Lower leg skin (tissue), 4 donors: ENCODE data around the gene EPB41L2. TPM values are rescaled to one million over a fixed set of nuclear protein-coding genes. Genes with fewer than 3 reads are reported as not detected.

Experiments used
- DNase-seq, 2 donors: peaks; one replicate each; pipeline ENCODE4 v3.0.0-alpha.2; 2019; ENCODE audit warnings: low spot score in 2 of 2
- H3K4me3 ChIP-seq: fragments of 200-600 bp; sonication (generic); 2 replicates; pipeline ENCODE4 v1.5.1; 2017; ENCODE audit warnings: mild to moderate bottlenecking, low read depth; ENCODE audit not compliant: poor library complexity, severe bottlenecking
- CTCF ChIP-seq, 3 donors: fragments of 450-650 bp; IDR thresholded peaks; one replicate each; pipeline ENCODE4 v1.5.1; 2016; ENCODE audit warnings: antibody characterized with exemption in 3 of 3, mild to moderate bottlenecking in 3 of 3, moderate library complexity in 2 of 3
- POLR2A ChIP-seq, 2 donors: fragments of 450-650 bp; IDR thresholded peaks; one replicate each; pipeline ENCODE4 v1.6.1; 2016 to 2017; ENCODE audit warnings: antibody characterized with exemption in 2 of 2, mild to moderate bottlenecking in 1 of 2, moderate library complexity in 1 of 2
- WGBS, 2 donors: methylation state at CpG; one replicate each; pipeline ENCODE4 v1.1.5; 2018; 5-methylcytosine and 5-hydroxymethylcytosine counted together
- intact Hi-C: fragments of 100-400 bp; cut with DNase I; formaldehyde crosslinking; loops from one replicate; pipeline ENCODE4 v1.15.0; 2023; ENCODE audit warnings: low total_unique reads
- total RNA-seq, 4 donors: library from RNA; depleted of rRNA; stranded (reverse); fragments of >200 nt; gene quantifications; one replicate each; pipeline ENCODE4 v1.1.0, GENCODE V29; 2016

Gene EPB41L2
- total RNA-seq, 4 donors from 2014 or later = 8.6 to 19.4 (median 13.8) TPM

- DNase-seq = no peak
- no peak for TF ChIP-seq CTCF (IDR thresholded peaks at IDR 0.05)
- no peak for TF ChIP-seq POLR2A (IDR thresholded peaks at IDR 0.05)
- H3K4me3 ChIP-seq = no peak overlapping the region
- intact Hi-C loops = no loop called here
- 93% methylated on average over 5 of the region's 5 CpGs for WGBS, 2 donors
Observed at GRCh38 chr6:130831607-130832006, 231.4 kb downstream of the EPB41L2 start.

GRCh38 chr6:130829333-130829910 is 233.6 kb downstream of the EPB41L2 start:
- WGBS, 2 donors = 82% methylated on average over 4 of the region's 4 CpGs
- TF ChIP-seq POLR2A (IDR thresholded peaks at IDR 0.05) (no peak), CTCF (IDR thresholded peaks at IDR 0.05) (no peak)
- H3K4me3 ChIP-seq = no peak overlapping the region
- DNase-seq = no peak
- intact Hi-C loops = no loop called here

GRCh38 chr6:130827247-130828149 is 235.5 kb downstream of the EPB41L2 start, which contains the start of gene SMLR1:
SMLR1 (plus strand) TSS chr6:130827406; CDS start chr6:130827414, 8 bp downstream.
- WGBS, 2 donors = 80 to 88% methylated on average over 11 of the region's 11 CpGs
- DNase-seq = no peak
- intact Hi-C loops = no loop called here
- no peak for TF ChIP-seq CTCF (IDR thresholded peaks at IDR 0.05)
- TF ChIP-seq POLR2A (IDR thresholded peaks at IDR 0.05) = no peak
- no peak within 1 kb of the TSS for H3K4me3 ChIP-seq

GRCh38 chr6:130826442-130827246 is 236.4 kb downstream of the EPB41L2 start:
- H3K4me3 ChIP-seq = no peak overlapping the region
- DNase-seq = no peak
- 93 to 97% methylated on average over 4 of the region's 4 CpGs for WGBS, 2 donors
- intact Hi-C loops = no loop called here
- TF ChIP-seq CTCF (IDR thresholded peaks at IDR 0.05) = no peak
- TF ChIP-seq POLR2A (IDR thresholded peaks at IDR 0.05) = no peak

DNA sequence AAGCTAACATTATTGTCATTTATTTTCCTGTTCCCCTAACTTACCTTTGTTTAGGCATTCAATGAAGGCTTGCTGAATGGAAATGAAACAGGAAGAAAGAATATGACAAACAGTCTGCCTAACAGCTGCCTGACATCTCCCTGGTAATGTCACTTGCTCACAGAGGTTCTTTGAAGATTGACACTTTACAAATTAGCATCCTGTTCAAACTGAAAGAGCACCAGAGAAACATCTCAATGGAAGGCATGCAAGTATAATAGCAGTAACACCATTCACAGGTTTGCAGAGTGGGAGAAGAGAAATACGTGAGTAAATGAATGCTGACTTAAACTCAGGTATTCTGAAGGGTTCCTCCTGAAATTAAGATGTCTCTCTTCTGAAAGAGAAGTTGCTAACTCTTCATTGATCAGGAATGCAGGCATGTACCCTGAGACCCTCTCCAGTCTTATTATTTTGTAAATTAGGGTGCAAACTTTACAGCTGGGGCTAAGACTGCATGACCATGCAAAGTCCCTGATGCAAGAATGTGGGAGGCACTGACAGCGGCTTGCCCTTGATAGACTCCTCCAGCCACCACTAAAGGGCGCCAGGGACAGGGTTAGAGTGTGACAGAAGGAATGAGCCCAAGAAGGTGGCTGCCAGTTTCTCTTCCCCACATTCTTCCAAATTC is 237.1 kb downstream of the EPB41L2 start:
- DNase-seq = no peak
- 86 to 88% methylated on average over 3 of the region's 3 CpGs for WGBS, 2 donors
- intact Hi-C loops = no loop called here
- no peak overlapping the region for H3K4me3 ChIP-seq
- TF ChIP-seq CTCF (IDR thresholded peaks at IDR 0.05) (no peak), POLR2A (IDR thresholded peaks at IDR 0.05) (no peak)
